Measurements from ENCODE around the gene ENDOD1.
A peak's percentile ranks its signal among the peaks of the same experiment; 100 is the strongest.
"Not testable (repeated sequence)": the region's sequence is repeated elsewhere in the genome, so short reads cannot be mapped to it uniquely, and the experiment has no call there.

The ENDOD1 gene

GRCh38 chr11:95100856-95101507 lies 11.3 kb downstream of the ENDOD1 start:
- Mint-ChIP-seq H3K9me3 (no peaks in the 10 kb centered on the region), H3K27me3 (no peaks in the 10 kb centered on the region), H3K27ac (peak overlapping the region in 1 of 2 donors; percentile 9), H3K4me1 (ENCODE audit: low read depth in 2 of 2) (peaks cover 11 to 27% of the 10 kb centered on the region in 2 donors), H3K36me3 (ENCODE audit: insufficient read depth) (peaks cover 4% of the 10 kb centered on the region), H3K4me3 (no peak overlapping the region)
- ATAC-seq (replicated peaks) (no peak), DNase-seq (no peak)

- H3K4me1 Mint-ChIP-seq (ENCODE audit: low read depth in 2 of 2) = peaks cover 11 to 28% of the 10 kb centered on the region in 2 donors
- H3K36me3 Mint-ChIP-seq (ENCODE audit: insufficient read depth) = peaks cover 4% of the 10 kb centered on the region
- no peaks in the 10 kb centered on the region for H3K9me3 Mint-ChIP-seq
- DNase-seq (no peak), ATAC-seq (replicated peaks) (no peak)
- H3K4me3 Mint-ChIP-seq = no peak overlapping the region
- H3K27me3 Mint-ChIP-seq = no peaks in the 10 kb centered on the region
- no peak overlapping the region for H3K27ac Mint-ChIP-seq
Measured at GRCh38 chr11:95101935-95102334, 12.3 kb downstream of the ENDOD1 start.

- Mint-ChIP-seq H3K9me3 (no peaks in the 10 kb centered on the region), H3K36me3 (ENCODE audit: insufficient read depth) (peaks cover 4% of the 10 kb centered on the region), H3K4me1 (ENCODE audit: low read depth in 2 of 2) (peaks cover 8 to 20% of the 10 kb centered on the region in 2 donors), H3K4me3 (no peak overlapping the region), H3K27ac (no peak overlapping the region), H3K27me3 (no peaks in the 10 kb centered on the region)
- ATAC-seq (replicated peaks) (no peak), DNase-seq (no peak)
Measured at GRCh38 chr11:95102733-95103132, 13.1 kb downstream of the ENDOD1 start.

- Mint-ChIP-seq H3K36me3 (ENCODE audit: insufficient read depth) (peaks cover 4% of the 10 kb centered on the region), H3K4me1 (ENCODE audit: low read depth in 2 of 2) (peaks cover 8 to 15% of the 10 kb centered on the region in 2 donors), H3K27me3 (no peaks in the 10 kb centered on the region), H3K4me3 (no peak overlapping the region), H3K27ac (no peak overlapping the region), H3K9me3 (no peaks in the 10 kb centered on the region)
- DNase-seq = no peak
- ATAC-seq (replicated peaks) = no peak
Measured at GRCh38 chr11:95103701-95104100, 14.1 kb downstream of the ENDOD1 start.

- peaks cover 4% of the 10 kb centered on the region for H3K36me3 Mint-ChIP-seq (ENCODE audit: insufficient read depth)
- no peak overlapping the region for H3K27ac Mint-ChIP-seq
- no peaks in the 10 kb centered on the region for H3K9me3 Mint-ChIP-seq
- ATAC-seq (replicated peaks) (no peak), DNase-seq (no peak)
- peaks cover 5 to 15% of the 10 kb centered on the region in 2 donors for H3K4me1 Mint-ChIP-seq (ENCODE audit: low read depth in 2 of 2)
- H3K27me3 Mint-ChIP-seq = no peaks in the 10 kb centered on the region
- no peak overlapping the region for H3K4me3 Mint-ChIP-seq
Measured at GRCh38 chr11:95104121-95104830, 14.6 kb downstream of the ENDOD1 start.

GRCh38 chr11:95104856-95105255 lies 15.2 kb downstream of the ENDOD1 start:
- peaks cover 4% of the 10 kb centered on the region for H3K36me3 Mint-ChIP-seq (ENCODE audit: insufficient read depth)
- no peaks in the 10 kb centered on the region for H3K27me3 Mint-ChIP-seq
- H3K4me3 Mint-ChIP-seq = no peak overlapping the region
- peak overlapping the region in 1 of 2 donors; percentile 22 for H3K27ac Mint-ChIP-seq
- DNase-seq (no peak), ATAC-seq (replicated peaks) (no peak)
- H3K9me3 Mint-ChIP-seq = no peaks in the 10 kb centered on the region
- peaks cover 8 to 15% of the 10 kb centered on the region in 2 donors for H3K4me1 Mint-ChIP-seq (ENCODE audit: low read depth in 2 of 2)

- Mint-ChIP-seq H3K9me3 (no peaks in the 10 kb centered on the region), H3K27me3 (no peaks in the 10 kb centered on the region), H3K4me1 (ENCODE audit: low read depth in 2 of 2) (peaks cover 19 to 24% of the 10 kb centered on the region in 2 donors), H3K4me3 (no peak overlapping the region), H3K36me3 (ENCODE audit: insufficient read depth) (peaks cover 4% of the 10 kb centered on the region), H3K27ac (no peak overlapping the region)
- ATAC-seq (replicated peaks) (no peak), DNase-seq (no peak)
Measured at GRCh38 chr11:95108159-95108611, 18.5 kb downstream of the ENDOD1 start.

GRCh38 chr11:95108671-95109551 lies 19.3 kb downstream of the ENDOD1 start:
- Mint-ChIP-seq H3K27ac (no peak overlapping the region), H3K4me1 (ENCODE audit: low read depth in 2 of 2) (peaks cover 19 to 24% of the 10 kb centered on the region in 2 donors), H3K36me3 (ENCODE audit: insufficient read depth) (peaks cover 3% of the 10 kb centered on the region), H3K4me3 (no peak overlapping the region), H3K9me3 (no peaks in the 10 kb centered on the region), H3K27me3 (no peaks in the 10 kb centered on the region)
- ATAC-seq (replicated peaks) (no peak), DNase-seq (no peak)

GRCh38 chr11:95111471-95111870 lies 21.8 kb downstream of the ENDOD1 start:
- H3K27ac Mint-ChIP-seq; ATAC-seq (replicated peaks); DNase-seq; H3K36me3 Mint-ChIP-seq (ENCODE audit: insufficient read depth); H3K27me3 Mint-ChIP-seq; H3K4me3 Mint-ChIP-seq; H3K9me3 Mint-ChIP-seq: not testable (repeated sequence)
- peaks cover 16 to 19% of the 10 kb centered on the region in 2 donors for H3K4me1 Mint-ChIP-seq (ENCODE audit: low read depth in 2 of 2)

- no peak for ATAC-seq (replicated peaks)
- H3K4me3 Mint-ChIP-seq = no peak overlapping the region
- H3K27ac Mint-ChIP-seq = no peak overlapping the region
- H3K36me3 Mint-ChIP-seq (ENCODE audit: insufficient read depth) = no peaks in the 10 kb centered on the region
- peaks cover 16 to 19% of the 10 kb centered on the region in 2 donors for H3K4me1 Mint-ChIP-seq (ENCODE audit: low read depth in 2 of 2)
- H3K9me3 Mint-ChIP-seq = no peaks in the 10 kb centered on the region
- no peaks in the 10 kb centered on the region for H3K27me3 Mint-ChIP-seq
- DNase-seq = no peak
Measured at GRCh38 chr11:95111923-95112540, 22.4 kb downstream of the ENDOD1 start.

- no peaks in the 10 kb centered on the region for H3K36me3 Mint-ChIP-seq (ENCODE audit: insufficient read depth)
- H3K4me3 Mint-ChIP-seq = no peak overlapping the region
- no peak for ATAC-seq (replicated peaks)
- no peak for DNase-seq
- H3K27me3 Mint-ChIP-seq = no peaks in the 10 kb centered on the region
- H3K9me3 Mint-ChIP-seq = no peaks in the 10 kb centered on the region
- peaks cover 16 to 28% of the 10 kb centered on the region in 2 donors for H3K4me1 Mint-ChIP-seq (ENCODE audit: low read depth in 2 of 2)
- no peak overlapping the region for H3K27ac Mint-ChIP-seq
Measured at GRCh38 chr11:95115597-95115996, 26.0 kb downstream of the ENDOD1 start.

- no peak for ATAC-seq (replicated peaks)
- Mint-ChIP-seq H3K36me3 (ENCODE audit: insufficient read depth) (no peaks in the 10 kb centered on the region), H3K4me3 (no peak overlapping the region), H3K9me3 (no peaks in the 10 kb centered on the region), H3K4me1 (ENCODE audit: low read depth in 2 of 2) (peaks cover 5 to 23% of the 10 kb centered on the region in 2 donors), H3K27me3 (no peaks in the 10 kb centered on the region), H3K27ac (no peak overlapping the region)
- no peak for DNase-seq
Measured at GRCh38 chr11:95119361-95120060, 29.9 kb downstream of the ENDOD1 start.

Data from effector memory CD8-positive, alpha-beta T cell (primary cell).